Activated effector memory CD4-positive, alpha-beta T cell treated with Interleukin-2 at 50 U/mL for 16 hours (primary cell): ENCODE results near the gene ANGPTL2.
"Not testable (repeated sequence)": the region's sequence is repeated elsewhere in the genome, so short reads cannot be mapped to it uniquely, and the experiment has no call there.

ENCODE experiments used
- DNase-seq: peaks from one replicate; pipeline ENCODE4 v3.0.0-alpha.2; 2020

ANGPTL2 gene

GRCh38 chr9:127154390-127155191 lies 32.2 kb upstream of the ANGPTL2 start:
- no peak for DNase-seq

GRCh38 chr9:127154003-127154389 lies 31.6 kb upstream of the ANGPTL2 start:
- DNase-seq, result no peak

- no peak for DNase-seq
These were observed 31.1 kb upstream of the ANGPTL2 start for GRCh38 chr9:127153501-127153900.

GRCh38 chr9:127149463-127150390 lies 27.3 kb upstream of the ANGPTL2 start:
- no peak for DNase-seq

- DNase-seq, result no peak
These were observed 26.6 kb upstream of the ANGPTL2 start for GRCh38 chr9:127149010-127149409.

GRCh38 chr9:127148014-127148413 lies 25.6 kb upstream of the ANGPTL2 start:
- DNase-seq, result no peak

GRCh38 chr9:127147251-127147650 lies 24.8 kb upstream of the ANGPTL2 start:
- DNase-seq, result no peak

- DNase-seq, result not testable (repeated sequence)
These were observed 24.4 kb upstream of the ANGPTL2 start for GRCh38 chr9:127146841-127147240.

GRCh38 chr9:127144670-127145445 lies 22.4 kb upstream of the ANGPTL2 start:
- DNase-seq, result no peak

GRCh38 chr9:127143920-127144465 lies 21.6 kb upstream of the ANGPTL2 start:
- no peak for DNase-seq

- DNase-seq, result no peak
These were observed 20.6 kb upstream of the ANGPTL2 start for GRCh38 chr9:127142931-127143464.

- no peak for DNase-seq
These were observed 19.9 kb upstream of the ANGPTL2 start for GRCh38 chr9:127142291-127142690.

GRCh38 chr9:127140842-127141675 lies 18.6 kb upstream of the ANGPTL2 start:
- DNase-seq, result no peak

GRCh38 chr9:127140181-127140580 lies 17.7 kb upstream of the ANGPTL2 start:
- DNase-seq, result no peak

GRCh38 chr9:127139775-127140174 lies 17.3 kb upstream of the ANGPTL2 start:
- DNase-seq, result no peak

- no peak for DNase-seq
These were observed 16.8 kb upstream of the ANGPTL2 start for GRCh38 chr9:127139071-127139731.

GRCh38 chr9:127138444-127138843 lies 16.0 kb upstream of the ANGPTL2 start:
- DNase-seq, result no peak

- no peak for DNase-seq
These were observed 15.4 kb upstream of the ANGPTL2 start for GRCh38 chr9:127137640-127138360.

GRCh38 chr9:127136880-127137639 lies 14.6 kb upstream of the ANGPTL2 start:
- no peak for DNase-seq
